HepG2 (cell line): ENCODE measurements around the gene LBX2. TPM values are rescaled to one million over a fixed set of nuclear protein-coding genes. Genes with fewer than 3 reads are reported as not detected.
A peak's percentile ranks its signal among the peaks of the same experiment; 100 is the strongest.
"Not testable (repeated sequence)": the region's sequence is repeated elsewhere in the genome, so short reads cannot be mapped to it uniquely, and the experiment has no call there.

Experiments
- ATAC-seq: fragments of 200-7000 bp; cut with Tn5 transposase; 3 replicates; pipeline ENCODE4 v1.9.1; 2020; ENCODE audit warnings: mild to moderate bottlenecking, moderate library complexity
- BruUV-seq: library from RNA; stranded (reverse); fragments of 400-500 nt; replicated peaks from 2 replicates; lab custom pipeline; 2021; lab: Mats Ljungman, UMichigan
- CTCF ChIA-PET: fragments of 300-600 bp; formaldehyde crosslinking; extraction: SDS; loops from one replicate; lab custom pipeline; 2021; ENCODE audit warnings: low total read pairs, inconsistent platforms, low intra/inter-chr PET ratio; lab: Yijun Ruan, JAX
- POLR2A ChIA-PET: fragments of 350-600 bp; sonication (Branson Sonifier 250); formaldehyde crosslinking; loops from one replicate; lab custom pipeline; 2020; ENCODE audit warnings: antibody characterized with exemption, inconsistent platforms; lab: Yijun Ruan, JAX
- DNase-seq: peaks from one replicate; pipeline ENCODE4 v3.0.0-alpha.2; 2015; ENCODE audit warnings: low spot score
- FAIRE-seq: peaks from 3 replicates; lab custom pipeline; 2011; peaks lifted over from hg19 to GRCh38; lab: Jason Lieb, UNC
- H2AFZ ChIP-seq: one replicate; pipeline ENCODE4 v1.6.1; 2011; ENCODE audit warnings: low read length, inconsistent platforms
- H3K27ac ChIP-seq: fragments of 300-600 bp; 3 replicates; pipeline ENCODE4 v1.8.0; 2011; ENCODE audit warnings: mixed run types, mild to moderate bottlenecking, mixed read lengths, low read length, inconsistent platforms; ENCODE audit not compliant: insufficient read depth; ENCODE audit errors: extremely low read length
- H3K27me3 ChIP-seq, 2 experiments: fragments of 200-600 bp in 1 of 2; 2 replicates in 1 of 2; 3 replicates in 1 of 2; pipeline versions ENCODE4 v1.6.0 to v1.8.0; 2011; ENCODE audit warnings: low read length in 2 of 2, mild to moderate bottlenecking in 2 of 2, moderate library complexity in 2 of 2, inconsistent platforms in 1 of 2; ENCODE audit not compliant: insufficient read depth in 2 of 2, control insufficient read depth in 1 of 2
- H3K36me3 ChIP-seq, 2 experiments: fragments of 200-600 bp in 1 of 2; replicated peaks in 1 of 2; 2 replicates in 1 of 2; 3 replicates in 1 of 2; pipeline versions ENCODE4 v1.5.1 to v1.8.0; 2011; ENCODE audit warnings: low read length in 2 of 2, inconsistent platforms in 1 of 2; ENCODE audit not compliant: insufficient read depth in 2 of 2, control insufficient read depth in 1 of 2
- H3K4me1 ChIP-seq: 2 replicates; pipeline ENCODE4 v1.5.1; 2012; ENCODE audit warnings: low read length, inconsistent platforms; ENCODE audit not compliant: insufficient read depth
- H3K4me2 ChIP-seq: 2 replicates; pipeline ENCODE4 v1.6.0; 2011; ENCODE audit warnings: low read depth, low read length, inconsistent platforms
- H3K4me3 ChIP-seq, 3 experiments: fragments of 200-600 bp in 1 of 3; sonication (generic), shearing (Covaris generic) in 1 of 3; replicated peaks in 1 of 3; 2 replicates each; pipeline ENCODE4 v1.5.1; 2011 to 2016; ENCODE audit warnings: low read length in 3 of 3, inconsistent platforms in 2 of 3, low read depth in 2 of 3, mild to moderate bottlenecking in 2 of 3, control low read depth in 1 of 3, mixed read lengths in 1 of 3; ENCODE audit not compliant: insufficient read depth in 1 of 3
- H3K79me2 ChIP-seq: one replicate; pipeline ENCODE4 v1.6.1; 2011; ENCODE audit warnings: low read length, inconsistent platforms; ENCODE audit not compliant: insufficient read depth
- H3K9ac ChIP-seq: 2 replicates; pipeline ENCODE4 v1.6.0; 2011; ENCODE audit warnings: mild to moderate bottlenecking, low read depth, low read length, inconsistent platforms; ENCODE audit not compliant: insufficient read depth
- H3K9me3 ChIP-seq: 2 replicates; pipeline ENCODE4 v1.5.1; 2012; ENCODE audit warnings: mild to moderate bottlenecking, low read length
- H4K20me1 ChIP-seq: 2 replicates; pipeline ENCODE4 v1.6.0; 2011; ENCODE audit warnings: inconsistent platforms, mild to moderate bottlenecking, low read length, moderate library complexity; ENCODE audit not compliant: insufficient read depth
- HMGXB3 ChIP-seq: sonication (generic); formaldehyde crosslinking; IDR thresholded peaks from 2 replicates; pipeline ENCODE4 v1.4.0; 2020; ENCODE audit warnings: missing genetic modification reagents, borderline replicate concordance
- ZBTB38 ChIP-seq: sonication (generic); formaldehyde crosslinking; IDR thresholded peaks from 2 replicates; pipeline ENCODE4 v1.5.1; 2020; ENCODE audit warnings: mild to moderate bottlenecking, missing genetic modification reagents
- ZNF121 ChIP-seq: sonication (generic); formaldehyde crosslinking; IDR thresholded peaks from 2 replicates; pipeline ENCODE4 v1.5.0; 2020; ENCODE audit warnings: mild to moderate bottlenecking, missing genetic modification reagents
- ZNF280B ChIP-seq: sonication (generic); formaldehyde crosslinking; IDR thresholded peaks from 2 replicates; pipeline ENCODE4 v1.5.0; 2020; ENCODE audit warnings: missing genetic modification reagents, mild to moderate bottlenecking, borderline replicate concordance
- ZNF574 ChIP-seq: sonication (generic); formaldehyde crosslinking; IDR thresholded peaks from 2 replicates; pipeline ENCODE4 v1.4.0; 2020; ENCODE audit warnings: missing genetic modification reagents
- ZNF770 ChIP-seq: sonication (generic); formaldehyde crosslinking; IDR thresholded peaks from 2 replicates; pipeline ENCODE4 v1.5.0; 2020; ENCODE audit warnings: mild to moderate bottlenecking, missing genetic modification reagents
- whole genome bisulfite sequencing: methylation state at CpG from one replicate; pipeline ENCODE4 v1.1.6; 2017; ENCODE audit warnings: low lambda C conversion rate; 5-methylcytosine and 5-hydroxymethylcytosine counted together
- in situ Hi-C: cut with HindIII; loops from 2 replicates; pipeline ENCODE4 v1.10.0; 2017; ENCODE audit warnings: low pct_unique_long_range_greater_than_20kb; ENCODE audit not compliant: extremely low pct_ligation_motif_present
- intact Hi-C: fragments of 100-400 bp; cut with micrococcal nuclease; formaldehyde crosslinking; loops from one replicate; pipeline ENCODE4 v1.10.0; 2022; ENCODE audit not compliant: unreplicated experiment
- polyA plus RNA-seq, 8 experiments: library from polyadenylated mRNA; depleted of rRNA in 3 of 8; stranded (reverse) in 7 of 8; unstranded in 1 of 8; fragments of >200 nt; fragmentation: Illumina TruSeq in 4 of 8; extraction: Trizol in 4 of 8; gene quantifications; 2 replicates each; pipeline versions ENCODE4 v1.2.1 to v1.2.3, GENCODE V29; 2011 to 2016; ENCODE audit warnings: low read depth in 4 of 8, missing spikeins in 1 of 8, mixed read lengths in 1 of 8; ENCODE audit not compliant: insufficient read depth in 1 of 8
- total RNA-seq, 5 experiments: library from RNA; depleted of rRNA; stranded (reverse); fragments of >200 nt; fragmentation: Illumina TruSeq; extraction: Trizol; gene quantifications; 2 replicates each; pipeline ENCODE4 v1.2.3, GENCODE V29; 2016; ENCODE audit warnings: low read depth in 1 of 5

LBX2 gene
- total and polyA plus RNA-seq, 2 of the 13 experiments (the other 11 are each of a cell fraction or from before 2014, with no cell fraction given) = 6.4 to 8.1 TPM

- 0 out of 2 replicates have a peak, but pooled peaks have one; percentile 21 for TF ChIP-seq ZNF770 (CRISPR knock-in tag)
- TF ChIP-seq ZNF280B = no peak
- TF ChIP-seq ZNF574 (CRISPR knock-in tag) = peak; percentile 18; the same call in 1 of the 2 replicates
These were observed 13.3 kb downstream of the LBX2 start (continued) for GRCh38 chr2:74486141-74486540.

- WGBS = 81% methylated on average over 19 of the region's 19 CpGs
- not testable (repeated sequence) for FAIRE-seq, BruUV-seq, H3K9me3 ChIP-seq, H4K20me1 ChIP-seq, H2AFZ ChIP-seq, H3K27ac ChIP-seq, DNase-seq, ATAC-seq, H3K27me3 ChIP-seq
- H3K79me2 ChIP-seq = peaks cover 45% of the 10 kb centered on the region
- peaks cover 74% of the 10 kb centered on the region for H3K4me1 ChIP-seq
- CTCF ChIA-PET = interaction anchor here (1.0 to 2.4 kb wide), 7 partner anchors 19 to 104 kb away, joined by 3 to 20 read pairs (median 10); partner anchors contain the start of genes AUP1, HTRA2, INO80B and MOGS
- peak overlapping the region; percentile 91 for H3K9ac ChIP-seq
- intact Hi-C loops = loop anchor here (1.0 kb wide), 5 partner anchors 19 to 104 kb away; partner anchors contain the start of genes AUP1, HTRA2 and PCGF1
- H3K4me2 ChIP-seq = peak overlapping the region; percentile 78
- in situ Hi-C loops = loop anchor here (5.0 kb wide), 1 partner anchor 99 kb away; no protein-coding TSS in a partner anchor
- H3K36me3 ChIP-seq = peaks cover 2 to 10% of the 10 kb centered on the region in 2 experiments; a peak in 4 of 5 replicates
- POLR2A ChIA-PET = interaction anchor here (1.0 to 20.6 kb wide), 12 partner anchors 9 to 93 kb away, joined by 5 to 795 read pairs (median 18); partner anchors contain the start of genes AUP1, DQX1, HTRA2 and INO80B
- H3K4me3 ChIP-seq = peak overlapping the region; percentile 82 to 87 (median 83)
- TF ChIP-seq ZBTB38 (CRISPR knock-in tag) (0 out of 2 replicates have a peak, but pooled peaks have one; percentile 40), ZNF770 (CRISPR knock-in tag) (peak; percentile 69), HMGXB3 (CRISPR knock-in tag) (0 out of 2 replicates have a peak, but pooled peaks have one; percentile 4), ZNF121 (CRISPR knock-in tag) (peak; percentile 98)
These were observed 15.7 kb downstream of the LBX2 start for GRCh38 chr2:74483675-74484164.
